HCT116 (cell line): ENCODE data around the gene GABRP.

Experiments
- ATF3 ChIP-seq: IDR thresholded peaks from 2 replicates; pipeline ENCODE4 v1.6.1; 2012
- CEBPB ChIP-seq: IDR thresholded peaks from 2 replicates; pipeline ENCODE4 v1.6.1; 2012; ENCODE audit warnings: low read depth
- CTCF ChIP-seq, 3 experiments: fragments of 200-600 bp in 1 of 3; sonication (generic) in 1 of 3; IDR thresholded peaks in 2 of 3; conservative IDR thresholded peaks in 1 of 3; 2 replicates each; pipeline ENCODE4 v1.5.1; 2012 to 2017; ENCODE audit warnings: low read depth in 2 of 3, low read length in 2 of 3, antibody characterized with exemption in 1 of 3, borderline replicate concordance in 1 of 3, control low read depth in 1 of 3, mild to moderate bottlenecking in 1 of 3, mixed read lengths in 1 of 3, mixed run types in 1 of 3, moderate library complexity in 1 of 3; ENCODE audit not compliant: insufficient read depth in 1 of 3
- EGR1 ChIP-seq: IDR thresholded peaks from 2 replicates; pipeline ENCODE4 v1.6.1; 2012; ENCODE audit warnings: low read depth
- FOSL1 ChIP-seq: IDR thresholded peaks from 2 replicates; pipeline ENCODE4 v1.6.1; 2012; ENCODE audit warnings: low read depth
- JUND ChIP-seq: IDR thresholded peaks from 2 replicates; pipeline ENCODE4 v1.6.1; 2012
- MAX ChIP-seq: IDR thresholded peaks from 2 replicates; pipeline ENCODE4 v1.6.1; 2012
- POLR2A ChIP-seq: IDR thresholded peaks from 2 replicates; pipeline ENCODE4 v1.7.0; 2011; ENCODE audit warnings: borderline replicate concordance; ENCODE audit not compliant: insufficient read depth, insufficient read length; ENCODE audit errors: extremely low read depth
- POLR2AphosphoS5 ChIP-seq: IDR thresholded peaks from 2 replicates; pipeline ENCODE4 v1.6.1; 2011; ENCODE audit warnings: mild to moderate bottlenecking, low read depth, low read length, moderate library complexity
- RAD21 ChIP-seq: IDR thresholded peaks from 2 replicates; pipeline ENCODE4 v1.6.1; 2012; ENCODE audit warnings: low read depth, mild to moderate bottlenecking
- REST ChIP-seq: IDR thresholded peaks from 2 replicates; pipeline ENCODE4 v1.6.1; 2012; ENCODE audit warnings: low read depth
- SP1 ChIP-seq: IDR thresholded peaks from 2 replicates; pipeline ENCODE4 v1.6.1; 2012; ENCODE audit warnings: low read depth

GRCh38 chr5:170805666-170806065 is 22.1 kb downstream of the GABRP start:
- no peak for TF ChIP-seq CEBPB
- TF ChIP-seq JUND, result no peak
- TF ChIP-seq POLR2A, result no peak
- TF ChIP-seq CTCF (IDR thresholded peaks at IDR 0.05 in 2 of 3, conservative IDR thresholded peaks at IDR 0.05 in 1 of 3; ENCODE audit: borderline replicate concordance in 1 of 3, insufficient read depth in 1 of 3, low read depth in 2 of 3, low read length in 2 of 3), result no peak
- no peak for TF ChIP-seq SP1
- TF ChIP-seq MAX, result no peak
- TF ChIP-seq ATF3, result no peak
- no peak for TF ChIP-seq RAD21
- TF ChIP-seq REST, result no peak
- TF ChIP-seq FOSL1, result no peak
- no peak for TF ChIP-seq POLR2AphosphoS5
- TF ChIP-seq EGR1, result no peak
